SK-N-MC (cell line): ENCODE results near the gene TMEM131L.

Source experiments
- EZH2 ChIP-seq: fragments of 200-600 bp; sonication (generic); IDR thresholded peaks from one replicate; pipeline ENCODE4 v1.6.1; 2017; ENCODE audit warnings: antibody characterized with exemption
- FOXP2 ChIP-seq: optimal IDR thresholded peaks from 2 replicates; pipeline ENCODE3; 2011; ENCODE audit warnings: mild to moderate bottlenecking, moderate library complexity; ENCODE audit not compliant: insufficient read depth; ENCODE audit errors: extremely low read length, control extremely low read depth

DNA sequence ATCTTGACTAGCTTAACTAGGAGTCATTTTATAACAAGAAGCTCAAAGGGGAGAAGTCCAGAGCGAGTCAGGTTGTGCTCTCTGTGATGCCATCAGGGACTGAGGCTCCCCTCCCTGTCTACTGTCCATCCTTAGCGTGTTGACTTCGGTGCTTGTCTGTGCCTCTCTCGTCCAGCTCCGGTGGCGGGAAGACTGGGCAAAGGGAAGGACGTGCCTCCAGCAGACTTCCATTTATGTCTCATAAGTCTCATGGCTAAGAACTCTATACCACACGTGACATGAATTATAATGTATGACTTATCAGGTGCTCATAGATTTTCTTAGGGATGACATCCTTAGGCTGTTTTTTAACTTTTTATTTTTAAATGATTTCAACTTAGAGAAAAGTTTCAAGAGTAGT is 125.3 kb downstream of the TMEM131L start:
- no peak for TF ChIP-seq FOXP2
- no peak for TF ChIP-seq EZH2
